DMS 273 treated with DMSO at 0.1 percent for 48 hours (cell line): ENCODE measurements around the gene RUFY1.

Experiments used
- DNase-seq: peaks from one replicate; lab custom pipeline; 2025; lab: John Stamatoyannopoulos, UW

The RUFY1 gene

DNA sequence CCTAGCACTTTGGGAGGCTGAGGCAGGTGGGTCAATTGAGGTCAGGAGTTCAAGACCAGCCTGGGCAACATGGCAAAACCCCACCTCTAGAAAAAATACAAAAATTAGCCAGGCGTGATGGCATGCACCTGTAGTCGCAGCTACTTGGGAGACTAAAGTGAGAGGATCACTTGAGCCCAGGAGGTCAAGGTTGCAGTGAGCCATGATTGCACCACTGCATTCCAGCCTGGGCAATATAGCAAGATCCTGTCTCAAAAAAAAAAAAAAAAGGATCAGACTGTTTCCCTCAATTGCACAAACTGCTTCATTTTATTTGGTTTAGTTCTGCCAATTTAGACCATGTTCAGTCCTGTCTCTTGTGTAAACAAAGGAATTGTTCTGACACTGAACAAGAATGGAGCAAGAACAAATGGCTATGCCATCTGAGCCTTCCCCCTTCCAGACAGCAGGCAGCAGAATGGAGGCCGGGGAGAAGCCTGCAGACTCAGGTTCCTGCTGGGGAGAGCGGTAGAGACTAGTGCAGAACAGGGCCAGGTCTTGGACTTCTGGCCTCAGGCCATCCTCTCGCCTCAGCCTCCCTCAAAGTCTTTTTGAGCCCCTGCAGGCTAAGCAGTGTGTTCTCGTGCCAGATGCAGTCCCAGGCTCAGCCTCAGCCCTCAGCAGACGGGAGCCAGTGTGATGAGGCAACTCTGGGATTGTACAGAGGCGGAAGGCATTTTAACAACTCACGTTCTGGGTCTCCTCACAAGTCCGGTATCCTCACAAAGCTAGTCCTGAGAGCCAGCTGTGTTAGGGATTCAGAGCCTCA lies 54.9 kb downstream of the RUFY1 start:
- no peak for DNase-seq

DNA sequence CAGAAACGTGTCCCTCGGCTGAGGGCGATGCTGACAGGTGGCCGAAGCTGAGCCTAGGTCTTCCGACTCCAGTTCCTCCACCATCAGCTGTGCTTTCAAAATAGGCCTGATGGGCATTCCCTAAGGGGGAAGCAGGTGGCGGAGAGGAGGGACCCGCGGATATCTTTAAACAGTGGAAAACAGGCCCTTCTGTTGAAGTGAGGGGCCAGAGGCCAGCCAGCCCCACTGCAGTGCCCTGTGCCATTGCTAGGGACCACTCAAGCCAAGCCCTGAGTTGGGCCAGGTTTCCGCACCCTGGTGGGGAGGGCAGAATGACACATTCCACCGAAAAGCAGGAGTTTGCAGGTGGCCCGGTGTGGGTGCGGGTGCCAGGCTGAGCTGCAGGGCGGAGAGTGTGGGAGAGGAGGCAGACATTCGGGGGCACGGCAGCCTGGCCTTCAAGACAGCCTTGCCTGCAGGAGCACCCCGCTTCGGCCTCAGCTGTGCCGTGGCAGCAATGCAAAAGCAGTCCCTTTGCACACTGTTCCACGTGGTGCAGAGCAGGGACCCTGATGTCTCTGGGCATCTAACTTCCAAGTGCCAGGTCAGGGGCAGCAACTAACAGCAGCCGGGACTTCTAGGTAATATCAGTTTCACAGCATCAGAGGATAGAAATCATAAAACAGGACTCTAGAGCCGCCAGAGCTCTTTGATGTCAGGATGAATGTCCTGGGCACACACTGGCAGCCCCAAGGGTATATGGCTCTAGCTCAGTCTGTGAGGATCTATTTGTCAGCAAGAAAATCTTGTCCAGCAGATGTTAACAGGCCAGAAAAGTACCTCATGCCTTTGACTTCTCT lies 55.9 kb downstream of the RUFY1 start:
- DNase-seq: no peak

DNA sequence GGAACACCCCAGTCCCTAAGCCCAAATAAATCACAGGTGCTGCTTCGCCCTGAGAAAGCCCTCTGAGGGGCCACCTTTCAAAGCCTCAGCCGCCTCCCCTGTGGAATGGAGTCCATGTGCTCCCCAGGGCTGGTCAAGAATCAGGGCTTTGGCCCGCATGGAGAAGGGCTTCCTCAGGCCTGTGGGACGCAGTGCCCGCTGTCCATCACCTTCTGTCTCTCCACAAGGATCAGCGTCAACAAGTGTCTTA lies 56.5 kb downstream of the RUFY1 start:
- DNase-seq: no peak

DNA sequence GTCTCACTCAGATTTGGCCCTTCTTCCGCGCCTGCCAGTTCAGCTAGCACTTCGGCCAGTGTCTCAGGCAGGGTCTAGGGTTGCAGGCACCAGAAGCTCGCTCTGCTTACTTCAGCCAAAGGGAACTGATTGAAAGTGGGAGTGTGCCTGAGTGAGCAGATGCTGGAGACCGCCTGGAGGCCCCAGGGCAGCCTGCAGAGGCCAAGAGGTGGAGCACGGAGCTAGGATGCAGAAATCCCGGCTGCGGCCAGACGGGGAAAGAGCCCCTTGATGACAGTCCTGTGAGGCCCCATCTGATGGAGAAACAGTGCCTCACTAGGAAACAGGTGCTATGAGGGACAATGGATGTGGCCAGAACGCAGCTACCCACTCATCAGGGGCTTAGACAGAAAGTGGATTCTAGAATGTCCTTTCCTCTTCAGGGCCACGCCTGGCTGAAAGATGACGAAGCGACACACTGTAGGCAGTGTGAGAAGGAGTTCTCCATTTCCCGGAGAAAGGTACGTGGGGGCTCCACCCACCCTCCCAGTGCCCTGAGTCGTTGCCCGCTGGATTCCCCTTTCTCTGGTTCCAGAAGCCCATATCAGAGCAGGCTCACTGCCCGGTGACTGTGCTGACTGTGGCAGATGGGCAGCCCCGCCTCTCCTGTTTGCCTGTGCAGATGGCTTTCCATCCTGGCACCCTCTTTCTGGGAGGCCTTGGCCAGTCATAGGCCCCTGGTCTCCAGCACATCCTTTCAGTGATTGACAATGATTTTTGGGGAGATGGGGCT lies 57.0 kb downstream of the RUFY1 start:
- DNase-seq: peak; percentile 83

DNA sequence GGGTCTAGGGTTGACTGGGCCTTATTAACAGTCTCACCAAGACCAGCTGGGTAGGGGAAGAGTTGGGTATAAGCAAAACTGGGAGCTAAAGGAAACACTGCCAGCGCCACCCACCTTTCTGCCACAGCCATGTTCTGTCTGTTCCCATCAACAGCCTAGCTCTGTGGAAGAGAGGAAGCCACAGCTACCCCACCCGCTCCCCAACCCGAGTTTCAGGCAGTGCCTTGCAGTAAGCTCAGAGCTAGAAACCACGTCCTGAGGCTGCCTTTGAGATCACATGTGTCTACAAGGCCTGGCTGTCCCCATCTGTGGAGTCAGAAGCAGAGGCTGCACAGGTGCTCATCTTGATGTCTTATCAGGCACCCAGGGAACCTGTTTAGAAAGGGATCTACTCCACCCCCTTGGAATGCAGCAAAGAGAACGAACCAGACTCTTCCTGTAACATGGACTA lies 57.8 kb downstream of the RUFY1 start:
- no peak for DNase-seq

DNA sequence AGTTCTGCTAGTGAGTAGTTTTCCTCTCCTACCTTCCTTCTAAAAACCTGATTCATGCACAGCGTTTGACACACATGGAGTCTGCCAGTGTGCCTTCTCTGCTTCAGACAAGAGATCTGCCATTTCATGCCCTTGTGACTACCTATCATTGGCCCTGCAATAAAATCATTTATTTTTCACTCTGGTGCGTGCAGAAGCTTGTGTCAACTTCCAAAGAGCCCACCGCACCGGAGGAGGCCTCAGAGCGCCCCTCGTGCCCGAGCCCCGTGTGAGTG lies 59.4 kb downstream of the RUFY1 start:
- DNase-seq: no peak

DNA sequence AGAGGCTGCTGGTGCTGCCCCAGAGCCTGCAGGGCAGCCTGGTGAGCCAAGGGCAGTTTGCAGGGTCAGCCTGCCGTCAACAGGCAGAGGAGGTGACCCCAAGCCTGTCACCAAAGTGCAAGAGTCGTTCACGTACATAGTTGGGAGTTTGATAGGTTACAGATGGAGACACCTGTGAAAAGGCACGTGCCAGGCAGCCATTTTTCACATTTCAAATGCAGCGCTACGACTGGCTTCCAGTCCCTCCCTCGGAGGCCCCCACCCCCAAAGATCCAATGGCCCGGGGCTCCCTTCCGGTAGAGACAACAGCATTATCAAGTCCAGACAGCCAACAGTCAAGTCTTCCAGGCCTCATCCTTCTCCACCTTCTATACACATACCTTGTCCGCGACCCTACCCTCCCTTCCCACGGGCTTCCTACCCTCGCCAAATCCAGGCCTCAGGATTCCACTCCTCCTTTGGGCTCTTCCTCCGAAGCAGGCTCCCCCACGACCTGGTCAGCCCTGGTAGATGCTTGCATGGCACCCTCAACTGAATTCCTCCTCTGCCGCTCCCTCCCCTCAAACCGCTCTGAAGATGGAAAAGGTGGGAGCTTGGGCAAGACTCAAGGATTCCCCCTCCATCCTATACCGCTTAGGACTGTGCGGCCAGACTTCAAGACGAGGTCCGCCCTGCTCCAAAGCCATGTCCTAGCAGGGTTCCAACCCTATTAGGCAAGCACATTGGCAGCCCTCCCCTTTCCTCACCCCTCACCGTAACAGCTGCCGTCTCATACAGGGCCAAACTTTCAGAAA lies 60.0 kb downstream of the RUFY1 start:
- peak; percentile 31 for DNase-seq

DNA sequence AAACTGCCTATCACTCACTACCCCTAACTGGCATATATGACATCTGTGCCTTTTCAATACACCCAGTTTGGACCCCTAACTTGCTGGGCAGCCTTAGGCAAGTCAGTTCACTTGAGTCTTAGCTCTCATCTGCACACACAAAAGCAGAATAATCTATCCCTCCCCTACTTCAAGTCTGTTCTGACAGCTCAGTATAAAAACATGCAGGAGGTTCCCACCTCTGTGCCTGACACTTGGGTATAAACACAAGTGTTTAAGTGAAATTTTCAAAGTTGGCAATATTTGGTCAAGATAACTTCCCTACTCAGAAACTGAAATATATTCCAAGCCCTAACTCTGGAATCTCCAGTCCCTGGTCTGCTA lies 60.5 kb downstream of the RUFY1 start:
- DNase-seq: no peak

DNA sequence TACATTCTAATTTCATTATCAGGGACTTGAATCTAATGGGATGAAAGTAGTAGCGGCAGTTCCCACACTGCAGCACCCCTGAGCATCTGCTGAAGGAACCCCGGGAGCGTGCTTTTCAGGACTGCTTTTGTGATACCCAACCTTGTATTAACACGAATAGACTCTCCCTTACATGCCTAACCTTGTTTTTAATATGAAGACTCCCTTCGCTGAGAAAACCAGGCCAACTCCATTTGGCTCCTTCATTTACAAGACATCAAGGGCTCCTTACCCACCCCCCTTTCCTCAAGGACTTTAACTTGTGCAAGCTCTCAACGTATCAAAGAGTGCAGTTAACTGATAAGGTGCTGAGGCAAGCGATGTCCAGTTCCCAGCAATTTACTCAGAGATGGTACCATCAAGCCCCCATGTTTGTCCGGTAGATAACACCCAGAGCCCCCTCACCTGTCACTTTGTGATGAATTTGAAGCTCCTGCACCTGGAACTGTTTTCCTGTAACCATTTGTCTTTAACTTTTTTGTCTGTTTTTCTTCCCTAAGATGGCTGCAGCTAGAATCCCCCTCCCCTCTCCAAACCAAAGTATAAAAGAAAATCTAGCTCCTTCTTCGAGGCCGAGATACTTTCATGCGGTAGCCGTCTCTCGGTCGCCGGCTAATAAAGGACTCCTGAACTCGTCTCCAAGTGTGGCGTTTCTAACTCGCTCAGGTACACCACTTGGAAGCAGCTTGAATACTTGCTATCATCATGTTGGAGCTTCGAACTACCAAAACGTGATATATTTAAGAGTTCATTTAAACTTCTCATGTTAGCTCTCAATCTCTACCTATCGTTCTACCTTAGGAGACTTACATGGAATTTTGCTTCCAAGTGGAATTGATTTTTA lies 62.5 kb downstream of the RUFY1 start:
- DNase-seq: peak; percentile 34

DNA sequence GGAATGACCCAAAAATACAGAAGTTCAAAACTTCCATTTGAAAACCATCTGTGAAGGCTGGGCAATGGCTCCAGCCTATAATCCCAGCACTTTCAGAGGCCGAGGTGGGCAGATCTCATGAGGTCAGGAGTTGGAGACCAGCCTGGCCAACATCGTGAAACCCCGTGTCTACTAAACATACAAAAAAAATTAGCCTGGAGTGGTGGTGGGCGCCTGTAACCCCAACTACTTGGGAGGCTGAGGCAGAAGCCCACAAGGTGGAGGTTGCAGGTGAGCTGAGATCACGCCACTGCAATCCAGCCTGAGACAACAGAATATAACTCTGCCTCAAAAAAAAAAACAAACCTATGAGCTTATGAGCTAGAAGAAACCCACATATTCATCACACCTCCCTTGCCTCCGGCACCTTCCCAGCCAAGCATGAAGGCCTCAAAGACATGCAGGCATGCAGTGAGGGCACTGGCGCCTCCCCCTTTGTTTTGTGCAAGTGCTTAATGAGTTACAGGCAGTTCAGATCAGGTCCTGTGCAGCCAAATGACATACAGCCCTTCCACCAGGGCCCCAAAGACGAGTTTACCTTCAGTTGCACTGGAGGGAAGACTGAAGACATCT lies 63.2 kb downstream of the RUFY1 start:
- DNase-seq: no peak

DNA sequence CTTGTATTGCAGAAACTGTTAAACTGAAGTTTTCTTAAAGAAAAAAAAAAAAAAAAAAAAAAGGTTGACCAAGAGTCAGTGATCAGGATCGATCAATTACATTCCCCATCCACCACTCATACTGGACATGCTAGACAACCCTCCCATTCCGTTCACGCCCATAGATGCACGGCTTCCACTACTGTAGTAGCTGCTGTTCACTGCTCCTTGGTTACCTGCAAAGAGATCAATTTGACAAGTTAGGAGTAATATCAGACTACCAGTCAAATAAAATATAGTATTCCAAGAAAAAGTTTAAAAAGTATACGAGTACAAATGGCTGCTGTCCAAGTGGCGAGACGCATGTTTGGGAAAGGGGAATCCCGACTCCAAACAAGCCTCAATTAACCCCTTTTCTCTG lies 64.4 kb downstream of the RUFY1 start:
- DNase-seq: no peak

DNA sequence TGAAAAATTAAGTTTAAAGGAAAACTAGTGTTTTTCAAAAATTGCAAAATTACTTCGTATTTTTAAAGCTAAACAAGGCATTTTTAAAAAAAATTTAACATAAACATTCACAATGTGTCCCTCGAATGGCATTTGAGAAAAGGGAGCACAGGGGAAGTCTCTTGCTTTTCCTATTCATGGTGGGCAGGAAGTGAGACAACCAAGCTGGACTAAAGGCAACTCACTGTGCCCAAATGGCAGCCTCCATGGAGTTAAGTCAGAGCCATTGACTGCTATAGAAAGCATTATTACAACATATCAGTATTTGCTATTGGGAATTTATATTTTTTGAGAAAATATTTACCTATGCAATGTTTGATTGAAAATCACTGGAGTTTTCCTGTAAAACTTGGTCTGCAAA lies 64.8 kb downstream of the RUFY1 start:
- DNase-seq: no peak

DNA sequence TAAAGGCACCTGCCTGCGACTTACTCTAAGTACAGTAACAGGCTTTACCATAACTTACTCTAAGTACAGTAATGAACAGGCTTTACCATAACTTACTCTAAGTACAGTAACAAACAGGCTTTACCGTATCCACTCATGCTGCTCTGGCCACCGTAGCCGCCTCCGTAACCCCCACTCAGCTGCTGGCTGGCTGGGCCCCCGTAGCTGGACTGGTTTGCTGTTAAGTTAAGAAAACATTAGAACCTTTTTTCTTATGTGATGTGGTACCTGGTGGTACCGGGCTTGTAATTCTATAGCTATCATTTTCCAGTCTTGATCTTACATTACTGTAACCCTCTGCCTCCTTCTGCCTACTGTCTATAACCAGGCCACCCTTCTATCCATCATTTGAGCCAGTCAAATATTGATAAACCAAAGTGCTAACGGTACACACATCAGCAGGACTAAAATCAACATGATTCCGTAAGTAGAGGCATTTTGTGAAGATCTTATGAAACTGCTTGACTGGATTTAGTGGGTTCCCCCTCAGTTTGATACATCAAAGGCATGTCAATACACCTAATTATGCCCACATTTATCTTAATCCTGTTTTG lies 65.7 kb downstream of the RUFY1 start:
- DNase-seq: no peak

DNA sequence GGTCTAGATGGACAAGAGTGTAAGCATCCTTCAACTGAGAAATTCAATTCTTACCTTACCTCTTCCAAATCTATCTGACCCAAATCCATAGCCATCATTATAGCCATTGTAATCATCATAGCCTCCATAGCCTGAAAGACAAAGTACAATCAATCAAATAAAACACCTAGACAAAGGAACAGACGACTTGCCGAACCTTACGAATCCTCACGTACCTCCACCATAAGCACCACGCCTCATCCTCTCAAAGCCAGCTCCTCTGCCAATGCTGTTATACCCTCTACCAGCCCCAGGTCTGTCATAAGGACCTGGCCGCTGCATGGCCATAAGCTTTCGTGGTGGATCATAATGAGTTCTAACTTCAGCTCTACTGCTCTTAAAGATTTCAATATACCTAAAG lies 67.6 kb downstream of the RUFY1 start:
- no peak for DNase-seq

DNA sequence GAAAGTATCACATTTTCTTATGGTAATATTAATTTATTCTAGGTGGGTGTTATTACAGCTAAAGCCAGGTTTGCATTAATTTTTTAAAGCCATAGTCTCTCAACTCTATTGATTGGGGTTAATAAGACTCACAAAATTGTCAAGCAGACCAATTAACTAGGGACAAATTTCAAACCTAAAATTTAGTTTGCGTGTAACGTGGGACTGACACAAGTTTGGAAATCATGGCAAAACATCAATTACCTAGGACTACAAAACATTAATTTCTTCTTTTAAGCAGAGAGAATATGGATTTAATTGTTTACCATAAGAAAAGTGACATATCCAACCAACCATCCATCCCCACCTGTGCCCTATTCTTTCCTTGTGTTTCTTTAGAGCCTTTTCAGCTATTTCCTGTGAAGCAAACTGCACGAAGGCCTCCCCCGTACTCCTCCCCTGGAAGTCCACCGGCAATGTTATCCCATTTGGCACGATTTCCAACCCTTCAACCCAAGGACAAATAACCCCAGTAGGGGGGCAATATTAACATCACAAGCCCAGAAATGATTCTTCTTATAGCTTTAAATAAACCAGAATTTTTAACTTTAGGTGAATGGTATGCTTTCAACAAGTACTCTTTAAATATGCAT lies 68.7 kb downstream of the RUFY1 start:
- no peak for DNase-seq

DNA sequence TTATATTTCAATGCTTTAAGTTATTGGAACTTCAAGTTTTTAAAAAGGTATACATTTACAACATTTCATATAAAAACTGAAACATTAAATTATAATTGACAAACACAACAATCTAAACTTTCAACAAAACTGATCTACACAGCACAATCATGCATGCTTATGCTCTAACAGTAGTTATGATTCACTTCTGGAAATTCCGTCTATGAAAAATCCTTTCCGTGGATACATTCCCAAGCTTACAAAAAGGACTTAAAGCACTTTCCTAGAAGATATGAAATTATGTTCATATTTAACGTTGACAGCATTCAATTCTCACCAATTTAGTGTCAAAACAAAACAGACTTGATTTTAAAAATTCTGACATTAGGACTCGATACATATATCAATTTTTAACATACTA lies 69.4 kb downstream of the RUFY1 start:
- no peak for DNase-seq

DNA sequence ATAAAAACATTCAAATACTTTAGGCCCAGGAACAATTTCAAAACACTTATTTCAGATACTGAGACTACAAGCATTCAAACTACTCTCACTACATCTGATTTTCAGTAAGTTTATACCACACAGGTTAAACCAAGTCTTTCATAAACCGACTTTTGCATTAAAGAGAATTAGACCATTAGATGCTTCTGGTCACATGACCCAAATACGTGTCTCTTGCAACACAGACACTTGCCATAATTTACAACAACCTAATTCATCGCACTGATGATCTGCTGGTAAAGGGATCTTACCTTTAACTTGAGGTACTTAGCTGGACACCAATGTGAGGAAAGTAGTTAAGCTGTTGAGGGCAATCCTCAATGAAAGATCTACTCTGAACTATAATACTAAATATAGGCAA lies 69.9 kb downstream of the RUFY1 start:
- DNase-seq: no peak

DNA sequence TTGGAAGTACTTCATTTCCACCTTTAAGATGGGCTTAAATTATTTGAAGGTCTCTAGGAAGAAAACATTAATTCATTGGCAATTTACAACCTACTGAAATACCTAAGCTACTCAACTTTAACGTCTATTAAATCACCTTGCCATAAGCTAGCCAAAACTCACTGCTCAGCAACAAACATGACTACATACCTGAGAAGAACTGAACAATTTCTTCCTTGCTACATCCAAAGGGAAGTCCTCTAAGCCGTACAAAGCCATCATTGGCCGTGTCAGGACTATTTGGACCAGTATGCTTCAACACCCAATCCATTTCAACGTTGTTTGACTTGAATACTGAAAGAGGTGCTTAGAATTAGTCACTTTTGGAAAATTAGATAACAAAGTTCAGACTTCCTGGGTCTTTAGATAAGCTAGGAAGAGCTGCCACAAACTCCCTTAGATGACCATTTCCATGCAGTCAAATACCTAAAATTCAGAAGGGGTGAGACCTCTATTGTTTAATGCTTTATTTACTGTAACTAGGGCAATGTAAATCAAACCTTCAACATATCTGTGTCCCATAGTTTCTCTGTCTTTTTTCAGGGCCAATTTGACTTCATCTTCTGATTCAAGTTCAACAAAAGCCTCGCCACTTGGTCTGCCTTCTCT lies 70.5 kb downstream of the RUFY1 start:
- DNase-seq: no peak

DNA sequence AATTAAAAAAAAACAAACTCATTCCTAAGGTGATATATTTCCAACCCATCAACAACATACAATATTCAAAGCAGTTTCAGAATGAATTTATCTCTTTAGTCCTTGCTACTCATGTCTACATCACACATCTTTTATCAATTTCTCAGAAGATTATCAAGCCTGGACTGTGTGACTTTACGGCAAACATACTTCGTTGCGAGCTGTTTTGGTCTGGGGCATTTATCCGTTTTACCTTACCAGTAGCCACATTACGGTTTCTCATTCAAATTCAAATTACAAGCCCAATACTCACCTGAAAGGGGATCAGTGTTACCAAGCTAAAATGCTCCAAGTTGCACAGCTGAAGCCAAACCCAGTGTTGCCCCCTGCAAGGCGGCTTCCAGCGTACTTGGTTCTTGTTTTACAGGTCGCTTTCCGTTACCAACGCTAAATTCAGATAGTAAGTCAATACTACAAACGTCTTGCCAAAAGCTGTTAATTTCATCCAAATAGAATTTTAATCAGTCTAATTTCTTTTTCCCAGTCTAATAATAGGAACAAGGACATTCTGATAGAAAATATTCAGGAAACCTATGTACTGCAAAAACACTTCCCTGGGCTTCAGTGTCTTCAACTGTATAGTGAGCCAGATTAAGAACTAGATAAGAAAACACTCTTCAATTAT lies 71.3 kb downstream of the RUFY1 start:
- no peak for DNase-seq
